HFFc6 (cell line): ENCODE results near the gene CTU2. TPM values are rescaled to one million over a fixed set of nuclear protein-coding genes. Genes with fewer than 3 reads are reported as not detected.

Experiments used
- DNase-seq: peaks from one replicate; pipeline ENCODE4 v3.0.0-alpha.2; 2018
- H3K27ac Mint-ChIP-seq: 2 replicates; pipeline ENCODE4 v1.8.0; 2020; ENCODE audit warnings: mild to moderate bottlenecking, mixed read lengths
- H3K27me3 Mint-ChIP-seq: 2 replicates; pipeline ENCODE4 v1.8.0; 2021; ENCODE audit warnings: mild to moderate bottlenecking, moderate library complexity, mixed read lengths; ENCODE audit not compliant: insufficient read depth
- H3K36me3 Mint-ChIP-seq: 2 replicates; pipeline ENCODE4 v1.8.0; 2021; ENCODE audit warnings: low read depth, mixed read lengths
- H3K4me1 Mint-ChIP-seq: 2 replicates; pipeline ENCODE4 v1.8.0; 2020; ENCODE audit warnings: low read depth, mixed read lengths
- H3K4me3 Mint-ChIP-seq: 2 replicates; pipeline ENCODE4 v1.8.0; 2020; ENCODE audit warnings: mild to moderate bottlenecking, moderate library complexity, mixed read lengths
- H3K9me3 Mint-ChIP-seq: 2 replicates; pipeline ENCODE4 v1.8.0; 2020; ENCODE audit warnings: mild to moderate bottlenecking, mixed read lengths
- total RNA-seq, 6 experiments: library from RNA; stranded (reverse); fragmentation: NEBNext Ultra II Directional; extraction: Animal tissue kit (Norgen Biotek cat#: 25700); gene quantifications; 2 replicates in 1 of 6; 3 replicates in 5 of 6; pipeline ENCODE4 v1.2.3, GENCODE V29; 2021
- TF ChIP-seq, protein P1 (sequence below): fragments of 200-600 bp; sonication (generic); IDR thresholded peaks from 2 replicates; pipeline ENCODE4 v1.5.0; 2021; ENCODE audit warnings: antibody characterized with exemption, mild to moderate bottlenecking

The CTU2 gene
- total RNA-seq, 6 experiments from 2014 or later, result 26.2 to 37.0 (median 33.2) TPM

DNA sequence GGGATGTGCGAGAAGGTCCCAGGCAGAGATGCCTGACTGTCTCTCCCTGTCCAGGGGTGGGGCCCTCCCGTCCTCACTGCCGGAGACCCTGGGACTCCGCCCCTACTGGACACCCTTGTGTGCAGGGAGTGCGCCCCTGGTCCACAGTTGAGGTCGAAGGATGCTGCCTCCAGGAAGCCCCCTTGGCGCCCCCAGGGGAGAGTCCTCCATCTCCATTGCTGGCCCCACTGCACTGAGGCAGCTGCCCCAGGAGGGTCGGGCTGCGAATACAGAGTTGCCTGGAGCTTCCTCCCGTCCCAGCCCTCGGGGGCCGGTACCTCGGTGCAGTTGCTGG, 26.6 kb downstream of the CTU2 start:
- peaks cover 12% of the 10 kb centered on the region; the same call in 1 of the 2 replicates for H3K36me3 Mint-ChIP-seq
- H3K27ac Mint-ChIP-seq, result no peak overlapping the region
- DNase-seq, result no peak
- no peak overlapping the region for H3K4me3 Mint-ChIP-seq
- TF ChIP-seq, protein P1, sequence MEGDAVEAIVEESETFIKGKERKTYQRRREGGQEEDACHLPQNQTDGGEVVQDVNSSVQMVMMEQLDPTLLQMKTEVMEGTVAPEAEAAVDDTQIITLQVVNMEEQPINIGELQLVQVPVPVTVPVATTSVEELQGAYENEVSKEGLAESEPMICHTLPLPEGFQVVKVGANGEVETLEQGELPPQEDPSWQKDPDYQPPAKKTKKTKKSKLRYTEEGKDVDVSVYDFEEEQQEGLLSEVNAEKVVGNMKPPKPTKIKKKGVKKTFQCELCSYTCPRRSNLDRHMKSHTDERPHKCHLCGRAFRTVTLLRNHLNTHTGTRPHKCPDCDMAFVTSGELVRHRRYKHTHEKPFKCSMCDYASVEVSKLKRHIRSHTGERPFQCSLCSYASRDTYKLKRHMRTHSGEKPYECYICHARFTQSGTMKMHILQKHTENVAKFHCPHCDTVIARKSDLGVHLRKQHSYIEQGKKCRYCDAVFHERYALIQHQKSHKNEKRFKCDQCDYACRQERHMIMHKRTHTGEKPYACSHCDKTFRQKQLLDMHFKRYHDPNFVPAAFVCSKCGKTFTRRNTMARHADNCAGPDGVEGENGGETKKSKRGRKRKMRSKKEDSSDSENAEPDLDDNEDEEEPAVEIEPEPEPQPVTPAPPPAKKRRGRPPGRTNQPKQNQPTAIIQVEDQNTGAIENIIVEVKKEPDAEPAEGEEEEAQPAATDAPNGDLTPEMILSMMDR, result no peak
- H3K4me1 Mint-ChIP-seq, result no peaks in the 10 kb centered on the region
- H3K27me3 Mint-ChIP-seq, result peaks cover 4% of the 10 kb centered on the region
- no peaks in the 10 kb centered on the region for H3K9me3 Mint-ChIP-seq

DNA sequence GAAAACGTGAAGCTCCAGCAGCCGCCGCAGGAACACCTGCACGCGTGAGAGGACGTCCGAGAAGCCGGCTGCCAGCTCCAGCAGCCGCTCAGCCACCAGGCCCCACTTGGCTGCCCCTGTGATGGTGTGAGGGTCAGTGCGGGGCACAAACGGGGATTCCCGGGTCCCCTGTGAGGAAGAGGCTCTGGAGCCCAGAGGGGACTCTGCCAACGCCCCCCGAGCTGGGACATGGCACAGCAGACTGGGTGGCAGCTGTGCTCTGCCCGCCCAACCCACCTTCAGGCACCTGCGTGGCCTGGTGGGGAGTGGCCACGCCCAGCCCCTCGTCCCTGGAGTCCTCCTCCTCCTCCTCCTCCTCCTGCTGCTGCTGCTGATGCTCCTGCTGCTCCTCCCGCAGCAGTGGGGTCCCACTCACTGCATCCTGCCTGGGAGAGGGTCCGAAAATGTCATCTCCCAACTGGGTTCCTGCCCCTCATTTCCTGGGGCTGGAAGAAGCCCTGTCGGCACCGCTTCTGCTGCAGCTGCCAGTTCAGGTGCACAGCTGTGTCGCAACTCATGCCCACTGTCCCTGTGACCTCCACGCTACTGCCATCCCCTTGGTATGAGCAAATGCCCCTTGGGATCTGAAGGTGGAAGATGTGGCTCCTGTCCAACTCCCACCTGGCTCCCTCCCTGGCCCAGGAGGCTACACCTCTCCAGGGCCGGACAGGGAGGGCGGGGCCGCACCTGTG, 27.5 kb downstream of the CTU2 start:
- TF ChIP-seq, protein P1, result no peak
- Mint-ChIP-seq H3K36me3 (peaks cover 12% of the 10 kb centered on the region; the same call in 1 of the 2 replicates), H3K9me3 (no peaks in the 10 kb centered on the region), H3K4me3 (no peak overlapping the region), H3K27me3 (peaks cover 7% of the 10 kb centered on the region), H3K27ac (no peak overlapping the region), H3K4me1 (no peaks in the 10 kb centered on the region)
- DNase-seq, result no peak

DNA sequence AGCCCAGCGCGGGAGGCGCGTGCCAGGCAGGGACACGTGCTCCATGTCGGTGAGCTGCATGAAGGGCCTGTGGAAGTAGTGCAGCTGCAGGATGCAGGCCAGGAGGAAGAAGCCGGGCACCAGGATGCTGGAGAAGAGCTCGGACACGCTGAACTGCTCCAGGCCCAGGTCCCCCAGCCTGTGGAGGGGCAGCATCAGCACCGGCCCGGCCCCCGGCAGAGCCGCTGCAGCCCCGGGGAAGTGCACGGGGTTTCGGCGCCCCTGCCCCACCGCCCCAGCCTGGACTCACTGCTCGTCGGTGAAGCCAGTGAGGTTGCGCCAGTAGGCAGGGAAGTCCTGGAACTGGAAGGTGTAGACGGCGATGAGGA, 28.0 kb downstream of the CTU2 start:
- TF ChIP-seq, protein P1, result no peak
- no peak for DNase-seq
- H3K27ac Mint-ChIP-seq, result no peak overlapping the region
- no peaks in the 10 kb centered on the region for H3K9me3 Mint-ChIP-seq
- no peaks in the 10 kb centered on the region for H3K4me1 Mint-ChIP-seq
- no peak overlapping the region for H3K4me3 Mint-ChIP-seq
- H3K27me3 Mint-ChIP-seq, result peaks cover 8% of the 10 kb centered on the region
- H3K36me3 Mint-ChIP-seq, result peaks cover 12% of the 10 kb centered on the region; the same call in 1 of the 2 replicates

DNA sequence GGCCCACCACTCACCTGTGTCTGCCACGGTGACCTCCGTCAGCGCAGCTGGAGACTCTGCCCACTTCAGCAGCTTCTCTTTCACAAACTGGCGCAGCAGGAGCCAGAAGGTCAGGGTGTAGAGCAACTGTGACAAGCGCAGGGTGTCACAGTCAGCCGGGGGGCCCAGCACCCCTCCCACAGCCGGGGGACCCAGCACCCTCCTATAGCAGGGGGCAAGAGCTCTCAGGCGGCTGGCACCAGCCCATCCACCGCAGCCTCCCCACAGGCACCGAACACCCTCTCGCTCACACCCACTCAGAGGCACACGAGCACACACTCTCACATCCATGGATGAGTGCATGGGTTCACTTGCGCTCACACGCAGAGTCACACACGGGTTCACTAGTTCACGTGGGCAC, 28.8 kb downstream of the CTU2 start:
- Mint-ChIP-seq H3K27ac (no peak overlapping the region), H3K27me3 (peaks cover 8% of the 10 kb centered on the region), H3K36me3 (peaks cover 9% of the 10 kb centered on the region; the same call in 1 of the 2 replicates), H3K4me3 (no peak overlapping the region; the same call in 1 of the 2 replicates), H3K9me3 (no peaks in the 10 kb centered on the region), H3K4me1 (no peaks in the 10 kb centered on the region)
- TF ChIP-seq, protein P1, result no peak
- no peak for DNase-seq

DNA sequence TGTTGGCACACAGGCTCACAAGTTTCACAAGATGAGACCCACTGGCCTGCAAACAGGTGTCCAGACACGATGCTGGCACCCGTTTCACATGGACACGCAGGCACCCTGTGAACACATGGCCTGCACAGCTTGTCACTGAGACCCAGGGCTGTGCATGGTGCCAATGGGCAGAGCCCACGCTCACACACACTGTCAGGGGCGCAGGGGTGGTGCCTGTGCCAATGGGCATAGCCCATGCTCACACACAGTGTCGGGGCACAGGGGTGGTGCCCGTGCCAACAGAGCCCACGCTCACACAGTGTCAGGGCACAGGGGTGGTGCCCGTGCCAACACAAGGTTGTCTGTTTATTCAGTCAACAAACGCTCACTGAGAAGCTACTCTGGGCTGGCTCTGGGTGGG, 29.3 kb downstream of the CTU2 start:
- Mint-ChIP-seq H3K9me3 (no peaks in the 10 kb centered on the region), H3K4me1 (no peaks in the 10 kb centered on the region), H3K4me3 (no peak overlapping the region), H3K27ac (no peak overlapping the region), H3K27me3 (peaks cover 8% of the 10 kb centered on the region), H3K36me3 (peaks cover 9% of the 10 kb centered on the region; the same call in 1 of the 2 replicates)
- TF ChIP-seq, protein P1, result no peak
- no peak for DNase-seq
